ENCODE data around the gene CORO2A.
"Not testable (repeated sequence)": the region's sequence is repeated elsewhere in the genome, so short reads cannot be mapped to it uniquely, and the experiment has no call there.

The CORO2A gene

DNA sequence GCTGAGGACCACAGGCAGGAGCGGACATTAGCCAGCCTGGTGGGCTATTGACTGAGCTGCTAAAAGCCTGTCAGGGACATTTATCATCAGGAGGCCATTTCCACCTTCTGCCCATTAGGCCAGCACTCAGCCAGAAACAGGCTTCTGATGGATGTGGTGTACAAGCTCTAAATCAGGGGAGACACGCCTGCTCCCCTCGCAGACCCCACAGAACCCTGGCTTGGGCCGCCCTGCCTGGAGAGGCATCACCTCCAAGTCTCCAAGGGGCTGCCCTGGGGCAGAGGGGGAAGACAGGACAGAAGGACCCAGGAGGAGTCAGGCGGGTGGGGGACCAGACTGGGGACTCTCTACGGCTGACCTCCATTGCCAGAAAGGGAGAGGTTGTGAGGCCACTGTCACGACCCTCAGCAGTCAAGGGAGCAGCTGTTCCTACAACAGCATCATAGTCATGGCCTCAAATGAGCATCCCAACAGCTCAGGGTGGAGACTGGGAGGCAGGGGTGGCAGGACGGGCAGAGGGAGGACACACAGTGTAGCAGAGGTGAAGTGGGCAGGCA lies 49.4 kb downstream of the CORO2A start:
- no peaks in the 10 kb centered on the region for H3K36me3 Mint-ChIP-seq (ENCODE audit: low read depth)
- H3K27ac Mint-ChIP-seq = no peak overlapping the region
- no peaks in the 10 kb centered on the region for H3K9me3 Mint-ChIP-seq
- peaks cover 5% of the 10 kb centered on the region for H3K4me1 Mint-ChIP-seq (ENCODE audit: low read depth)
- no peaks in the 10 kb centered on the region for H3K27me3 Mint-ChIP-seq (ENCODE audit: low read depth)
- DNase-seq (ENCODE audit: low spot score) = no peak
- no peak overlapping the region for H3K4me3 Mint-ChIP-seq

DNA sequence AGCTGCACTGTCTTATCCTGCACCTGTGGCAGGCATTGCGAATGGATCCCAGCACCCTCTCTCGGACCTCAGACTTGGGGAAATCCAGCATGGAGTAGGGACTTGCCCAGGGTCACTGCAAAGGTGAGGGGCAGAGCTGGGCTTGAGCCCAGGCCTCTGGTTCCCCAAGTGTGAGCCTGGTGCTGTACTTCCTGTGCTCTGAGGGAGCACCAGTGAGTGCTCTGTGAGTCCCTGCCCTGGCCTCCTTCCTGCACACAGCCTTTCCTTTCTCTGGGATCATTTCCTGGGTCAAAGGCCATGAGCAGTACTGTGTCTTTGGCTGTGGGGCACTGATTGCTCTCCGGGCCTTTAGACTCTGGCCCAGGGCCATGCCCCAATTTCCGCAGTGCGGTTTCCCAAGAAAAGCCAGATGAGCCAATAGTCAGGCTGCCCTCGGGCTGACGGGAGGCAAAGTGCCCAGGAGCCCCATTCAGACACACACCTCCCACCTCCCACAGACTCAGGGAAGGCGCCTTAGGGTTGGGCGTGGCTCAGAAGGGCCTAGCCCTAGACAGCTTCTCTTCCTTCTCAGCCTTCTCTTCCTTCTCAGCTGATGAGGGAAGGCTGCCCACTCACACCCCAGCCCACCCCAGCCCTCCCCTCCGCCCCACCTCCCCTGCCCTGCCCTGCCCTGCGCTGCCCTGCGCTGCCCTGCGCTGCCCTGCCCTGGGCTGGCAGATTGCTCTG lies 50.1 kb downstream of the CORO2A start:
- Mint-ChIP-seq H3K27ac (no peak overlapping the region), H3K4me1 (ENCODE audit: low read depth) (peaks cover 3% of the 10 kb centered on the region), H3K4me3 (no peak overlapping the region), H3K36me3 (ENCODE audit: low read depth) (no peaks in the 10 kb centered on the region), H3K9me3 (no peaks in the 10 kb centered on the region), H3K27me3 (ENCODE audit: low read depth) (no peaks in the 10 kb centered on the region)
- DNase-seq (ENCODE audit: low spot score) = no peak

DNA sequence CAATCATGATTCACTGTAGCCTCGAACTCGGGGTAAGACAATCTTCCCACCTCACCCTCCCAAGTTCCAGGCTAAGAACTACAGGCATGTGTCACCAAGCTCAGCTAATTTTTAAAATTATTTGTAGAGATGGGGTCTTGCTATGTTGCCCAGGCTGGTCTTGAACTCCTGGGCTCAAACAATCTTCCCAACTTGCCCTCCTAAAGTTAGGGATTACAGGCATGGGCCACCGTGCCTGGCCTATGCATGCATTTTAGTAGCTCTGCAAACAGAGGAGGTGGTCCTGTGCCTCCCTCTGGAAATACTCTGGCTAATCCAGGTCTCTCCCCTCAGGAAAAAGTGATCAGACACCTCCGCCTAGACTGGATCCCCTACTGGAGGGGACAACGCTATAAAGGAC lies 51.9 kb downstream of the CORO2A start:
- no peaks in the 10 kb centered on the region for H3K36me3 Mint-ChIP-seq (ENCODE audit: low read depth)
- no peaks in the 10 kb centered on the region for H3K9me3 Mint-ChIP-seq
- DNase-seq (ENCODE audit: low spot score) = no peak
- H3K4me3 Mint-ChIP-seq = no peak overlapping the region
- no peaks in the 10 kb centered on the region for H3K27me3 Mint-ChIP-seq (ENCODE audit: low read depth)
- H3K27ac Mint-ChIP-seq = no peak overlapping the region
- H3K4me1 Mint-ChIP-seq (ENCODE audit: low read depth) = no peaks in the 10 kb centered on the region

DNA sequence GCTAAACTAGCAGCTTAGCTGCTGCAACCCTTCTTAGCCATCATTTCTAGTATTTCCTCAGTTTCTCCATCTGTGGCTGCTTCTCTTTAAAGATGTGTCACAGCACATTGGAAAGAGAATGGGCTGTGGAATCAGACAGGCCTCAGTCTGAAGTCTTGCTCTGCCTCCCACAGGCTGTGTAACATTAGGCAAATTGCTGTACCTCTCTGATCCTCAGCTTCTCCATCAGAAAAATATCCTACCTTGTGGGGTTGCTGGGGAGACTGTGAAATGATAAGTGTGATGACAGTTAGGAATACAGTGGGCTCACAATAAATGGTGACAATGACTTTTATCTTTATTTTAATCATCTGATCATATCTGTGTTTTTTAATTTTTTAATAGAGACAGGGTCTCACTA lies 55.9 kb downstream of the CORO2A start:
- Mint-ChIP-seq H3K9me3 (no peaks in the 10 kb centered on the region), H3K4me3 (no peak overlapping the region), H3K4me1 (ENCODE audit: low read depth) (no peaks in the 10 kb centered on the region), H3K27ac (no peak overlapping the region), H3K27me3 (ENCODE audit: low read depth) (no peaks in the 10 kb centered on the region), H3K36me3 (ENCODE audit: low read depth) (no peaks in the 10 kb centered on the region)
- no peak for DNase-seq (ENCODE audit: low spot score)

DNA sequence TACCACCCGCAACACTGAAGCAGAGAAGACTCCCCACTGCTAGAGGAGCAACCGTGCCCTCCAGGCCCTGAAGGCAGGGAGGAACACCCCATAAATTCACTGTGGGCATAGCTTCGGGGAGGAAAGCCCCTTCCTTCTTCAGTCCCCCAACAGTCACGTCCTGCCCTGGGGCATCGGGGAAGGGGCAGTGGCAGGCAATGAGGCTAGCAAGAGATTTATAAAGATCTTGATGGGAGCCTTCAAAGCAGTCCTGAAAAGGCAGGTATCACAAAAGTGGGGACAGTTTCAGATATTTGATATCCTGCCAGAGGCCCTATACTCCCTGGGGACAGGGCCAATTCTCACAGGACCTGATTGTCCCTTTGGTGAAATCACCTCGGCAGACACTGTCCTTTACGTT lies 56.5 kb downstream of the CORO2A start:
- Mint-ChIP-seq H3K27ac (no peak overlapping the region), H3K4me3 (no peak overlapping the region), H3K36me3 (ENCODE audit: low read depth) (no peaks in the 10 kb centered on the region), H3K27me3 (ENCODE audit: low read depth) (no peaks in the 10 kb centered on the region), H3K4me1 (ENCODE audit: low read depth) (no peaks in the 10 kb centered on the region), H3K9me3 (no peaks in the 10 kb centered on the region)
- no peak for DNase-seq (ENCODE audit: low spot score)

DNA sequence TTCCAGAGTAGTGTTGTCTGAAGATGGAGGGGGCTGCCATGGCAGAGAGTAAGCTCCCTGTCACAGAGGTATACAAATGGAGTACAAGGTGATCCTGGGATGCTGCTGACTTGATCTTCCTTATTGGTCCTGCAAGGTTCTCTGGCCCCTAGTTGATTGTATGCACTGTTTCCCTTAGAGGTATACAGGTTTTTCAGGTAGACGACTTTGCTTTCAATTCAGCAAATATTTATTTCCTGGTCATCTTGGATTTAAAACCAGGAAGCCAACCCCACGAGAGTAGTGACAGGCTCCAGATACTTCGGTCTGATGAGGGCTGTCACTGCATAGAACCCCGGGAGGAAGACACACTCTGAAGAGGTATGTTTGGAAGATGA lies 56.9 kb downstream of the CORO2A start:
- Mint-ChIP-seq H3K27me3 (ENCODE audit: low read depth) (no peaks in the 10 kb centered on the region), H3K4me1 (ENCODE audit: low read depth) (no peaks in the 10 kb centered on the region), H3K4me3 (no peak overlapping the region), H3K9me3 (no peaks in the 10 kb centered on the region), H3K36me3 (ENCODE audit: low read depth) (no peaks in the 10 kb centered on the region), H3K27ac (no peak overlapping the region)
- no peak for DNase-seq (ENCODE audit: low spot score)

DNA sequence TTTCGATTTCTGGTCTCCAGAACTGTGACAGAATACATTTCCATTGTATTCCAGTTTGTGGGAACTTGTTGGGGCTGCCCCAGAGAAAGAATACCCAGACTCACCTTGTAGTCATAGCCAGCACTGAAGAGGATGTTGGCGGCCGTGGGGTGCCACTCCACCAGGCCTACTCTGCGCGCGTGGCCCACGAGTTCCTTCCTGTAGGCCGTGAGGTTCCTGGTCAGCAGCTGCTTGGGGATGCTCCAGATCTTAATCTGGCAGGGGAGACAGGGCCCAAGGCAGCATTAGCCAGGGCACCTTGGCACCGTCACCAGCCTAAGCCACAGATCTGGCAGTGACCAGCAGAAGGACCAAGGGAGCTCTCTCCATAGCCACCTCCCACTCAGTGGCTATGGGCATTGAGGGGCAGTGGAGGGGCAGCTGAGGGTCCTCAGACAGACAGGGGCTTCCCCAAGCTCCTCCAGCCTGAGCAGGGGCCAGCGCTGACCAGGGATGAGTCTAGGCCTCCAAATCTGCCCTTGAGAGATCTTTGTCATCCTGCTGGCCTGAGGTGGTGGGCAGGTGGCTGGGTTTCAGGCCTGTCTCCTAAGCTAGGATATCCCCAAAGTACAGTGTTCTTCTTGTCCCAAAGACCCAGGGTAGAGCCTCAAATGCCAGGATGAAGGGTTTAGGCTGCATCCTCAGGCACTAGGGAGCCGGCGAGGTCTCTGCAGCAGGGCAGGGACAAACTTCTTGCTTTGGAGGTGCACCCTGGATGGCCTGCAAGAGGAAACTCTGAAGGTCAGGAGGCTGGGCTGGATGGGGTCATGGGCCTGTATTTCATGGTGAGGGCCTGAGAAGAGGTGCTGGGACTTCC lies 57.5 kb downstream of the CORO2A start:
- no peak for DNase-seq (ENCODE audit: low spot score)
- no peaks in the 10 kb centered on the region for H3K27me3 Mint-ChIP-seq (ENCODE audit: low read depth)
- no peak overlapping the region for H3K27ac Mint-ChIP-seq
- H3K4me1 Mint-ChIP-seq (ENCODE audit: low read depth) = no peaks in the 10 kb centered on the region
- no peaks in the 10 kb centered on the region for H3K9me3 Mint-ChIP-seq
- H3K36me3 Mint-ChIP-seq (ENCODE audit: low read depth) = no peaks in the 10 kb centered on the region
- H3K4me3 Mint-ChIP-seq = no peak overlapping the region

DNA sequence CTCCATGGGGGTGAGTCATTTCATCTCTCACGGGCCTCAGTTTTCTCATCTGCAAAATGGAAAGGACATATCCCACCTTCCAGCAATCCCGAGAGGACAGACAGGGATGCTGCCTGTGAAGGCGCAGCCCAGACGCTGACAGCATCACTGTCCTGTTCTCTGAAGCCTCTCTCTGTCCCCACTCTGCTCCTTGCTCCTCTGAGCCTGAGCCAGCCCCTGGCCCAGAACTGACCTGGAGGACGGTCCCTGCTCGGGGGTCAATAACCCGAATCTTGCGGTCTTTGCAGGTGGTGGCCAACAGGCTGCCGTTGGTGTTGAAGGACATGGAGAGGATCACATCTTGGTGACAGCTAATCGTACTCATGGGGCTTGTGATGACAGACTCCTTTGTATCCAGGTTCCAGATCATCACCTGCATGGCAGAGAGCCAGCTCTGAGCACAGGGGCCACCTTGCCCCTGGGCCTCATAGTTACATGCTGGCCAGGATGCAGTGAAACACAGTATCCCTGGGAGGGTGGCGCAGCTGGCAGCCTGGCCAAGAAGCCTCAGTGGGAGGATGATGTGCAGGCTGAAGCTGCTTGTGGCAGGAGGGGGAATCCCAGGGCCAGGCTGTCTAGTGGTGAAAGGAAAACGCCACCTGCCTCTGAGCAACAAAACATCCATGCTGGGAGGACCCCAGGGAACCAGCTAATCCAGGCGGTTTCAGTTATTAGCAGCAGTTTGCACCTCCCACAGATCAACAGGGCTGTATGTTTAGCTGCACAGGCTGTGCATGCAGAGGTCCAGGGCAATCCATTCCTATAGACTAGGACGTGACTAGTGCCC lies 59.4 kb downstream of the CORO2A start:
- Mint-ChIP-seq H3K4me3 (no peak overlapping the region), H3K36me3 (ENCODE audit: low read depth) (no peaks in the 10 kb centered on the region), H3K4me1 (ENCODE audit: low read depth) (peaks cover 7% of the 10 kb centered on the region), H3K9me3 (no peaks in the 10 kb centered on the region), H3K27ac (peak overlapping the region; percentile 17), H3K27me3 (ENCODE audit: low read depth) (no peaks in the 10 kb centered on the region)
- no peak for DNase-seq (ENCODE audit: low spot score)

DNA sequence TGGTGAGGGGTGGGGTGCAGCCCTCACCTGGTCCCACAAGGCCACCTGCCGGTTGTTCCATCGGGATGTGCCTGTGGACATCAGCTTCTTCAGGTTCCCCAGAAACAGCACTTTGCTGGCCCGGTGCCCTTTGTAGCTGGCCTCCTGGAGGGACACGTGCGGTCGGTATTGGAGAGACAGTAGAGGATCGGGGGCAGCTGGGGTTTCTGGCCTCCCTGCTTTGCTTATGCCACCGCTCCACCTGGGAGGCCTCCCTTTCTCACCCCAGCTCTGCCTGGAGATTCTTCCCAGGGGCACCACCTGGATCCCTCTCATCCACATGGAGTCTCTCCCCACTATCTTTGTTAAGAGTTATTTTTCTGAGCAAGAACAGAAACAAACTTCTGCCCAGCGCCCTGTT lies 60.3 kb downstream of the CORO2A start:
- Mint-ChIP-seq H3K4me3 (no peak overlapping the region), H3K9me3 (no peaks in the 10 kb centered on the region), H3K27me3 (ENCODE audit: low read depth) (no peaks in the 10 kb centered on the region), H3K36me3 (ENCODE audit: low read depth) (no peaks in the 10 kb centered on the region), H3K4me1 (ENCODE audit: low read depth) (peaks cover 7% of the 10 kb centered on the region), H3K27ac (no peak overlapping the region)
- no peak for DNase-seq (ENCODE audit: low spot score)

DNA sequence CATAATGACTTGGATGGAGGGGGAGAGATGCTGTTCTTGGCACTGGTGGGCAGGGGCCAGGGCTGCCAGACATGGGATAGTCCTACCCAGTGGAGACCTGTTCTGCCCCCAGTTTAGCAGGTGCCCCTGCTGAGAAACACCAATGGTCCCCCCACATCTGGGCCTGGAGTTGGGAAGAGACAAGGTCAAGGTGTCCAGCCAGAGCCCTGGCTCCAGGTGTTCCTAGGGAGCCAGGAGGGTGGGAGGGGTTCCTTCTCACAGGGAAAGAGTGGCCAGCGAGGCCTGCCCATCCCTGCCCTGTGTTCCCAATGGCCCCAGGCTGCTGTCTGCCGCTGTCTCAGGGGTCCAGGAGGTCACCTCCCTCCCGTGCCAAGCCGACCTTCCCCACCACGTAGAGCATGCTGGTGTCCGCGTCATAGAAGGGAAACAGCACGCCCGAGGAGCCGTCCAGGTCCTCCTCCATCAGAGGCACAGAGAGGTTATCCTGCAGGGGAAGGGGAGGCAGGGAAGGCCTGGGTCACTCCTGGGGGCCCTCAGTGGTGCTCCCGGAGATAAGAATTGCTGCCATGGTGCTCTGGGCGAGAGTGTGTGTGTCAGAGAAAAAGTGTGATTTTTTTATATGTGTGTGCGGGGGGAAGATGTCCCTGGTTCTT lies 61.7 kb downstream of the CORO2A start:
- no peaks in the 10 kb centered on the region for H3K9me3 Mint-ChIP-seq
- no peaks in the 10 kb centered on the region for H3K27me3 Mint-ChIP-seq (ENCODE audit: low read depth)
- H3K4me3 Mint-ChIP-seq = no peak overlapping the region
- H3K36me3 Mint-ChIP-seq (ENCODE audit: low read depth) = no peaks in the 10 kb centered on the region
- peaks cover 7% of the 10 kb centered on the region for H3K4me1 Mint-ChIP-seq (ENCODE audit: low read depth)
- H3K27ac Mint-ChIP-seq = no peak overlapping the region
- DNase-seq (ENCODE audit: low spot score) = no peak

DNA sequence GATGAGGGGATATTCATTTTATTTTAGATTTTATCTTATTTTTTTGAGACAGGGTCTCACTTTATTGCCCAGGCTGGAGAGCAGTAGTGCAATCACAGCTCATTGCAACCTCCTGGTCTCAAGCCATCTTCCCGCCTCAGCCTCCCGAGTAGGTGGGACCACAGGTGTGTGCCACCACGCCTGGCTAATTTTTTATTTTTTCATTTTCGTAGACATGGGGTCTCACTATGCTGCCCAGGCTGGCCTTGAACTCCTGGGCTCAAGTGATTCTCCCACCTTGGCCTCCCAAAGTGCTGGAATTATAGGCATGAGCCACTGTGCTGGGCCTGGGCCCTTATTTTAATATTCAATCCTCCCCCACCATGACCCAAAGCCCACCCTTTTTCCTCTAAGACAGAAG lies 62.4 kb downstream of the CORO2A start:
- not testable (repeated sequence) for H3K9me3 Mint-ChIP-seq; H3K36me3 Mint-ChIP-seq (ENCODE audit: low read depth); H3K27ac Mint-ChIP-seq; DNase-seq (ENCODE audit: low spot score); H3K4me1 Mint-ChIP-seq (ENCODE audit: low read depth); H3K27me3 Mint-ChIP-seq (ENCODE audit: low read depth); H3K4me3 Mint-ChIP-seq

DNA sequence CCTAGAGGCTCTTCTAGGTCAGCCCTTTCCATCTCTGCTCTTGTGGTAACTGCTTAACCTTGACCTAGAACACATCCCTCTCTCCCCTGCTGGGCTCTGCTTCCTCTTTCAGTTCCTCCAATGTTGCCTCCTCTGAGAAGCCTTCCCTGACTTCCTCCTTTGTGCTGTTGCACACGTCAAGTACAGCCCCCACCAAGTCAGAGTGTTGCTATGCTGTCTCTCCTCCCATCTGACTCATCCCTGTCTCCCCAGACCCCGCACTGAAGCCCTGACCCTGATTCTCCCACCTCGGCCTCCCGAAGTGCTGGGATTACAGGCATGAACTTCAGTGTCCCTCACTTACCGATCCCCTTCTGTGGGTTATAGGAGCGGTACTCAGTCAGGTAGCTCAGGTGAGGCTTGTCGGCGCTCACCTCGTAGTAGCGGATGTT lies 63.0 kb downstream of the CORO2A start:
- Mint-ChIP-seq H3K27me3 (ENCODE audit: low read depth) (no peaks in the 10 kb centered on the region), H3K4me3 (no peak overlapping the region), H3K36me3 (ENCODE audit: low read depth) (no peaks in the 10 kb centered on the region), H3K27ac (peak overlapping the region; percentile 53), H3K9me3 (no peaks in the 10 kb centered on the region), H3K4me1 (ENCODE audit: low read depth) (peaks cover 7% of the 10 kb centered on the region)
- no peak for DNase-seq (ENCODE audit: low spot score)

DNA sequence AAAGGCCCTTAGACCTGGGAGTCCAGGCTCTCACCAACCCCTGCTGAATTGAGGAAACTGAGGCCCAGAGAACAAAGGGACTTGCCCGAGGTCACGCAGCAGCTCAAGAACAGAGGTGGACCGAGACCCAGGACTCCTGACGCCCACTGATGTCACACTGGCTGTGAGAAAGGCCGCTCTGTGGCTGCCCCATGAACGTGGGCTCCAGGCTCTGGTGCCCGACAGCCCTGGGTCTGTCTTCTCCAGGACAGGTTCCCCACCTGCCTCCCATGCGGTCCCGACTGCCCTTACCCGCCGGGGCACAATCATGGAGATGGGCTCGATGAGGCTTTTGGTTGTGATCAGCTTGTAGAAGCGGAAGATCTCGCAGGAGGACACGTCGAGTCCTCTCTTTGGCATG lies 64.1 kb downstream of the CORO2A start:
- H3K4me3 Mint-ChIP-seq = no peak overlapping the region
- DNase-seq (ENCODE audit: low spot score) = no peak
- no peaks in the 10 kb centered on the region for H3K9me3 Mint-ChIP-seq
- H3K27ac Mint-ChIP-seq = no peak overlapping the region
- H3K4me1 Mint-ChIP-seq (ENCODE audit: low read depth) = peaks cover 7% of the 10 kb centered on the region
- no peaks in the 10 kb centered on the region for H3K36me3 Mint-ChIP-seq (ENCODE audit: low read depth)
- H3K27me3 Mint-ChIP-seq (ENCODE audit: low read depth) = no peaks in the 10 kb centered on the region
